MM.1S (cell line): Measurements from ENCODE around the gene LUZP1.

Experiments
- CTCF ChIP-seq: fragments of 300-600 bp; sonication (generic); IDR thresholded peaks from 2 replicates; pipeline ENCODE4 v1.5.1; 2016; ENCODE audit warnings: antibody characterized with exemption, low read length, mixed read lengths
- EZH2 ChIP-seq: fragments of 300-600 bp; sonication (generic); optimal IDR thresholded peaks from 2 replicates; pipeline ENCODE3; 2017; ENCODE audit warnings: low read depth, mild to moderate bottlenecking, antibody characterized with exemption, low read length, mixed read lengths
- EZH2phosphoT487 ChIP-seq: fragments of 300-600 bp; sonication (generic); IDR thresholded peaks from 2 replicates; pipeline ENCODE4 v1.6.1; 2018; ENCODE audit warnings: antibody characterized with exemption, low read length

- TF ChIP-seq CTCF (no peak), EZH2 (no peak), EZH2phosphoT487 (no peak)
Observed at GRCh38 chr1:23215751-23216449, 47.2 kb upstream of the LUZP1 start.
